ENCODE measurements around the gene EYS. TPM values are rescaled to one million over a fixed set of nuclear protein-coding genes. Genes with fewer than 3 reads are reported as not detected.

Gene EYS
- total and polyA plus RNA-seq, 4 donors, result not detected

GRCh38 chr6:63689421-63689820 is 2017.6 kb downstream of the EYS start:
- no peak overlapping the region for H3K27ac ChIP-seq (ENCODE audit: low read depth in 1 of 2, low read length in 2 of 2)
- peaks cover 0 to 2% of the 10 kb centered on the region in 2 donors for H3K36me3 ChIP-seq (ENCODE audit: control insufficient read depth in 1 of 2, insufficient read depth in 2 of 2, low read length in 1 of 2)
- intact Hi-C loops (cut with DNase I), result loop anchor here in 1 of 2 donors (10.0 kb wide), 2 partner anchors 55 to 515 kb away; partner anchors contain the start of gene PHF3
- DNase-seq, result no peak
- no peak for ATAC-seq (ENCODE audit: low FRiP score)
- WGBS, 2 donors, result 93 to 94% methylated on average over 2 of the region's 2 CpGs
- no peak overlapping the region for H3K4me3 ChIP-seq (ENCODE audit: low read length in 2 of 2)
- H3K9me3 ChIP-seq (ENCODE audit: control insufficient read depth, low read length), result no peaks in the 10 kb centered on the region
- H3K27me3 ChIP-seq (ENCODE audit: control insufficient read depth in 1 of 2, insufficient read depth in 2 of 2, low read length in 1 of 2), result no peaks in the 10 kb centered on the region
- no peaks in the 10 kb centered on the region for H3K4me1 ChIP-seq (ENCODE audit: control insufficient read depth in 1 of 2, insufficient read depth in 2 of 2, low read length in 2 of 2)

- Histone ChIP-seq H3K36me3 (ENCODE audit: control insufficient read depth in 1 of 2, insufficient read depth in 2 of 2, low read length in 1 of 2) (peaks cover 2% of the 10 kb centered on the region in 2 donors), H3K9me3 (ENCODE audit: control insufficient read depth, low read length) (no peaks in the 10 kb centered on the region), H3K4me3 (ENCODE audit: low read length in 2 of 2) (no peak overlapping the region), H3K27ac (ENCODE audit: low read depth in 1 of 2, low read length in 2 of 2) (no peak overlapping the region), H3K27me3 (ENCODE audit: control insufficient read depth in 1 of 2, insufficient read depth in 2 of 2, low read length in 1 of 2) (no peaks in the 10 kb centered on the region), H3K4me1 (ENCODE audit: control insufficient read depth in 1 of 2, insufficient read depth in 2 of 2, low read length in 2 of 2) (no peaks in the 10 kb centered on the region)
- intact Hi-C loops (cut with DNase I), result loop anchor here in 1 of 2 donors (10.0 kb wide), 2 partner anchors 51 to 511 kb away; partner anchors contain the start of gene PHF3
- 96 to 98% methylated on average over 4 of the region's 4 CpGs for WGBS, 2 donors
- ATAC-seq (ENCODE audit: low FRiP score) (no peak), DNase-seq (no peak)
Observed at GRCh38 chr6:63685446-63686379, 2021.3 kb downstream of the EYS start.

GRCh38 chr6:63683071-63683603 is 2023.9 kb downstream of the EYS start:
- WGBS, 2 donors, result 93 to 95% methylated on average over 1 of the region's 1 CpG
- no peaks in the 10 kb centered on the region for H3K9me3 ChIP-seq (ENCODE audit: control insufficient read depth, low read length)
- ATAC-seq (ENCODE audit: low FRiP score), result no peak
- H3K36me3 ChIP-seq (ENCODE audit: control insufficient read depth in 1 of 2, insufficient read depth in 2 of 2, low read length in 1 of 2), result peaks cover 2% of the 10 kb centered on the region in 2 donors
- DNase-seq, result no peak
- no peak overlapping the region for H3K4me3 ChIP-seq (ENCODE audit: low read length in 2 of 2)
- no peak overlapping the region for H3K27ac ChIP-seq (ENCODE audit: low read depth in 1 of 2, low read length in 2 of 2)
- intact Hi-C loops (cut with DNase I), result loop anchor here in 1 of 2 donors (10.0 kb wide), 2 partner anchors 48 to 508 kb away; partner anchors contain the start of gene PHF3
- H3K4me1 ChIP-seq (ENCODE audit: control insufficient read depth in 1 of 2, insufficient read depth in 2 of 2, low read length in 2 of 2), result no peaks in the 10 kb centered on the region
- H3K27me3 ChIP-seq (ENCODE audit: control insufficient read depth in 1 of 2, insufficient read depth in 2 of 2, low read length in 1 of 2), result no peaks in the 10 kb centered on the region

- peaks cover 2 to 5% of the 10 kb centered on the region in 2 donors for H3K4me1 ChIP-seq (ENCODE audit: control insufficient read depth in 1 of 2, insufficient read depth in 2 of 2, low read length in 2 of 2)
Observed at GRCh38 chr6:63677282-63677681, 2029.7 kb downstream of the EYS start.

GRCh38 chr6:63676412-63677114 is 2030.5 kb downstream of the EYS start:
- Histone ChIP-seq H3K4me3 (ENCODE audit: low read length in 2 of 2) (no peak overlapping the region), H3K9me3 (ENCODE audit: control insufficient read depth, low read length) (no peaks in the 10 kb centered on the region), H3K27me3 (ENCODE audit: control insufficient read depth in 1 of 2, insufficient read depth in 2 of 2, low read length in 1 of 2) (no peaks in the 10 kb centered on the region), H3K27ac (ENCODE audit: low read depth in 1 of 2, low read length in 2 of 2) (no peak overlapping the region), H3K4me1 (ENCODE audit: control insufficient read depth in 1 of 2, insufficient read depth in 2 of 2, low read length in 2 of 2) (peaks cover 2 to 5% of the 10 kb centered on the region in 2 donors), H3K36me3 (ENCODE audit: control insufficient read depth in 1 of 2, insufficient read depth in 2 of 2, low read length in 1 of 2) (no peaks in the 10 kb centered on the region)
- no peak for DNase-seq
- 84 to 87% methylated on average over 3 of the region's 3 CpGs for WGBS, 2 donors
- intact Hi-C loops (cut with DNase I), result no loop called here
- ATAC-seq (ENCODE audit: low FRiP score), result no peak

More at GRCh38 chr6:63677282-63677681, 2029.7 kb downstream of the EYS start:
- Histone ChIP-seq H3K27me3 (ENCODE audit: control insufficient read depth in 1 of 2, insufficient read depth in 2 of 2, low read length in 1 of 2) (no peaks in the 10 kb centered on the region), H3K4me3 (ENCODE audit: low read length in 2 of 2) (no peak overlapping the region), H3K27ac (ENCODE audit: low read depth in 1 of 2, low read length in 2 of 2) (no peak overlapping the region), H3K36me3 (ENCODE audit: control insufficient read depth in 1 of 2, insufficient read depth in 2 of 2, low read length in 1 of 2) (no peaks in the 10 kb centered on the region), H3K9me3 (ENCODE audit: control insufficient read depth, low read length) (no peaks in the 10 kb centered on the region)
- 93 to 96% methylated on average over 1 of the region's 1 CpG for WGBS, 2 donors
- DNase-seq (no peak), ATAC-seq (ENCODE audit: low FRiP score) (no peak)
- intact Hi-C loops (cut with DNase I), result no loop called here

GRCh38 chr6:63675138-63675537 is 2031.9 kb downstream of the EYS start:
- DNase-seq, result no peak
- no peak for ATAC-seq (ENCODE audit: low FRiP score)
- Histone ChIP-seq H3K9me3 (ENCODE audit: control insufficient read depth, low read length) (no peaks in the 10 kb centered on the region), H3K27ac (ENCODE audit: low read depth in 1 of 2, low read length in 2 of 2) (no peak overlapping the region), H3K36me3 (ENCODE audit: control insufficient read depth in 1 of 2, insufficient read depth in 2 of 2, low read length in 1 of 2) (no peaks in the 10 kb centered on the region), H3K4me3 (ENCODE audit: low read length in 2 of 2) (no peak overlapping the region), H3K4me1 (ENCODE audit: control insufficient read depth in 1 of 2, insufficient read depth in 2 of 2, low read length in 2 of 2) (peaks cover 2 to 7% of the 10 kb centered on the region in 2 donors), H3K27me3 (ENCODE audit: control insufficient read depth in 1 of 2, insufficient read depth in 2 of 2, low read length in 1 of 2) (no peaks in the 10 kb centered on the region)
- intact Hi-C loops (cut with DNase I), result no loop called here
- WGBS, 2 donors, result 96% methylated on average over 1 of the region's 1 CpG

GRCh38 chr6:63674635-63675034 is 2032.4 kb downstream of the EYS start:
- 73 to 77% methylated on average over 3 of the region's 3 CpGs for WGBS, 2 donors
- no peaks in the 10 kb centered on the region for H3K27me3 ChIP-seq (ENCODE audit: control insufficient read depth in 1 of 2, insufficient read depth in 2 of 2, low read length in 1 of 2)
- H3K9me3 ChIP-seq (ENCODE audit: control insufficient read depth, low read length), result no peaks in the 10 kb centered on the region
- intact Hi-C loops (cut with DNase I), result no loop called here
- H3K36me3 ChIP-seq (ENCODE audit: control insufficient read depth in 1 of 2, insufficient read depth in 2 of 2, low read length in 1 of 2), result no peaks in the 10 kb centered on the region
- DNase-seq, result no peak
- peaks cover 2 to 7% of the 10 kb centered on the region in 2 donors for H3K4me1 ChIP-seq (ENCODE audit: control insufficient read depth in 1 of 2, insufficient read depth in 2 of 2, low read length in 2 of 2)
- ATAC-seq (ENCODE audit: low FRiP score), result no peak
- H3K4me3 ChIP-seq (ENCODE audit: low read length in 2 of 2), result no peak overlapping the region
- no peak overlapping the region for H3K27ac ChIP-seq (ENCODE audit: low read depth in 1 of 2, low read length in 2 of 2)

GRCh38 chr6:63673692-63674091 is 2033.3 kb downstream of the EYS start:
- ATAC-seq (ENCODE audit: low FRiP score) (no peak), DNase-seq (no peak)
- no peaks in the 10 kb centered on the region for H3K27me3 ChIP-seq (ENCODE audit: control insufficient read depth in 1 of 2, insufficient read depth in 2 of 2, low read length in 1 of 2)
- no peak overlapping the region for H3K27ac ChIP-seq (ENCODE audit: low read depth in 1 of 2, low read length in 2 of 2)
- no peaks in the 10 kb centered on the region for H3K9me3 ChIP-seq (ENCODE audit: control insufficient read depth, low read length)
- H3K4me1 ChIP-seq (ENCODE audit: control insufficient read depth in 1 of 2, insufficient read depth in 2 of 2, low read length in 2 of 2), result peaks cover 2 to 7% of the 10 kb centered on the region in 2 donors
- H3K36me3 ChIP-seq (ENCODE audit: control insufficient read depth in 1 of 2, insufficient read depth in 2 of 2, low read length in 1 of 2), result no peaks in the 10 kb centered on the region
- intact Hi-C loops (cut with DNase I), result no loop called here
- H3K4me3 ChIP-seq (ENCODE audit: low read length in 2 of 2), result no peak overlapping the region
- 65 to 77% methylated on average over 2 of the region's 2 CpGs for WGBS, 2 donors
